HepG2 (cell line): Measurements from ENCODE around the gene KCNE2. TPM values are rescaled to one million over a fixed set of nuclear protein-coding genes. Genes with fewer than 3 reads are reported as not detected.

Experiments
- ARID3A ChIP-seq: IDR thresholded peaks from 2 replicates; pipeline ENCODE4 v1.6.1; 2012; ENCODE audit warnings: low read depth, low read length, improper control_type of control experiment
- KIAA2018 ChIP-seq: sonication (generic); formaldehyde crosslinking; IDR thresholded peaks from 2 replicates; pipeline ENCODE4 v1.5.0; 2020; ENCODE audit warnings: mild to moderate bottlenecking, missing genetic modification reagents, borderline replicate concordance
- LBX2 ChIP-seq: sonication (generic); formaldehyde crosslinking; IDR thresholded peaks from 2 replicates; pipeline ENCODE4 v1.5.0; 2020; ENCODE audit warnings: missing genetic modification reagents, mild to moderate bottlenecking, borderline replicate concordance
- MNT ChIP-seq: fragments of 450-650 bp; IDR thresholded peaks from 2 replicates; pipeline ENCODE4 v1.6.1; 2016
- PCBP2 ChIP-seq: fragments of 200-400 bp; formaldehyde crosslinking; optimal IDR thresholded peaks from 2 replicates; pipeline ENCODE3; 2018; ENCODE audit warnings: low read length, low read depth; ENCODE audit not compliant: poor library complexity, severe bottlenecking
- RBM39 ChIP-seq: fragments of 200-400 bp; formaldehyde crosslinking; IDR thresholded peaks from one replicate; pipeline ENCODE4 v1.6.1; 2018; ENCODE audit warnings: antibody characterized with exemption, mild to moderate bottlenecking, low read depth, low read length; ENCODE audit not compliant: poor library complexity, severe bottlenecking
- TERF1 ChIP-seq: sonication (generic); formaldehyde crosslinking; IDR thresholded peaks from 2 replicates; pipeline ENCODE4 v1.8.0; 2022; ENCODE audit warnings: mild to moderate bottlenecking, missing genetic modification reagents, moderate library complexity
- TFDP1 ChIP-seq: IDR thresholded peaks from 2 replicates; pipeline ENCODE4 v1.6.1; 2016; ENCODE audit warnings: missing compliant biosample characterization, missing genetic modification reagents, borderline replicate concordance
- XBP1 ChIP-seq: sonication (generic); formaldehyde crosslinking; IDR thresholded peaks from 2 replicates; pipeline ENCODE4 v1.5.0; 2020; ENCODE audit warnings: missing genetic modification reagents
- ZNF205 ChIP-seq: IDR thresholded peaks from 2 replicates; pipeline ENCODE4 v1.6.1; 2018; ENCODE audit warnings: missing biosample characterization, missing genetic modification reagents
- ZNF678 ChIP-seq: sonication (generic); formaldehyde crosslinking; IDR thresholded peaks from 2 replicates; pipeline ENCODE4 v1.4.0; 2020; ENCODE audit warnings: mild to moderate bottlenecking, missing genetic modification reagents
- polyA plus RNA-seq, 8 experiments: library from polyadenylated mRNA; depleted of rRNA in 3 of 8; stranded (reverse) in 7 of 8; unstranded in 1 of 8; fragments of >200 nt; fragmentation: Illumina TruSeq in 4 of 8; extraction: Trizol in 4 of 8; gene quantifications; 2 replicates each; pipeline versions ENCODE4 v1.2.1 to v1.2.3, GENCODE V29; 2011 to 2016; ENCODE audit warnings: low read depth in 4 of 8, missing spikeins in 1 of 8, mixed read lengths in 1 of 8; ENCODE audit not compliant: insufficient read depth in 1 of 8
- total RNA-seq, 5 experiments: library from RNA; depleted of rRNA; stranded (reverse); fragments of >200 nt; fragmentation: Illumina TruSeq; extraction: Trizol; gene quantifications; 2 replicates each; pipeline ENCODE4 v1.2.3, GENCODE V29; 2016; ENCODE audit warnings: low read depth in 1 of 5

KCNE2 gene
- total and polyA plus RNA-seq, 2 of the 13 experiments (the other 11 are each of a cell fraction or from before 2014, with no cell fraction given) = not detected

GRCh38 chr21:34351786-34352241, 12.0 kb upstream of the KCNE2 start (continued):
- TF ChIP-seq KIAA2018 (no peak), RBM39 (no peak), TERF1 (CRISPR knock-in tag) (no peak), ZNF205 (CRISPR knock-in tag) (0 out of 2 replicates have a peak, but pooled peaks have one; percentile 32), ZNF678 (CRISPR knock-in tag) (no peak), XBP1 (CRISPR knock-in tag) (no peak), LBX2 (CRISPR knock-in tag) (no peak), TFDP1 (CRISPR knock-in tag) (peak; percentile 32; the same call in 1 of the 2 replicates), ARID3A (0 out of 2 replicates have a peak, but pooled peaks have one; percentile 35), MNT (no peak), PCBP2 (no peak)
